ENCODE measurements around the gene CACNA2D4.

- TF ChIP-seq CEBPB (IDR thresholded peaks at IDR 0.05; ENCODE audit: low read depth): no peak
- no peak for TF ChIP-seq POLR2AphosphoS5 (IDR thresholded peaks at IDR 0.05; ENCODE audit: low read depth, low read length)
- no peak for TF ChIP-seq POLR2A (IDR thresholded peaks at IDR 0.05; ENCODE audit: borderline replicate concordance, extremely low read depth, insufficient read depth, insufficient read length)
- no peak for TF ChIP-seq CTCF (IDR thresholded peaks at IDR 0.05 in 2 of 3, conservative IDR thresholded peaks at IDR 0.05 in 1 of 3; ENCODE audit: borderline replicate concordance in 1 of 3, insufficient read depth in 1 of 3, low read depth in 2 of 3, low read length in 2 of 3)
- no peak for TF ChIP-seq YY1 (IDR thresholded peaks at IDR 0.05; ENCODE audit: extremely low read depth, insufficient replicate concordance, low read depth, low read length)
- TF ChIP-seq SRF (IDR thresholded peaks at IDR 0.05; ENCODE audit: low read depth): no peak
Measured at GRCh38 chr12:1825382-1826102, 92.9 kb downstream of the CACNA2D4 start.
